H9 (cell line): ENCODE results near the gene FHIP2A. TPM values are rescaled to one million over a fixed set of nuclear protein-coding genes. Genes with fewer than 3 reads are reported as not detected.

Experiments used
- DNase-seq: peaks from one replicate; pipeline ENCODE4 v3.0.0-alpha.2; 2017
- H2AFZ ChIP-seq: one replicate; pipeline ENCODE4 v1.6.1; 2013; ENCODE audit warnings: mild to moderate bottlenecking, low read length, control low read depth, moderate library complexity
- H2AK5ac ChIP-seq: 2 replicates; pipeline ENCODE4 v1.6.1; 2013; ENCODE audit warnings: low read length, control low read depth, mixed read lengths; ENCODE audit not compliant: insufficient read length
- H2BK120ac ChIP-seq: one replicate; pipeline ENCODE4 v1.6.1; 2013; ENCODE audit warnings: low read depth, mild to moderate bottlenecking, low read length, control low read depth, inconsistent platforms; ENCODE audit not compliant: poor library complexity, severe bottlenecking
- H2BK12ac ChIP-seq: 2 replicates; pipeline ENCODE4 v1.6.1; 2013; ENCODE audit warnings: low read length, control low read depth, mixed read lengths, low read depth; ENCODE audit not compliant: insufficient read length
- H2BK15ac ChIP-seq: 2 replicates; pipeline ENCODE4 v1.6.1; 2013; ENCODE audit warnings: low read depth, low read length, control low read depth
- H2BK20ac ChIP-seq: one replicate; pipeline ENCODE4 v1.6.1; 2013; ENCODE audit warnings: low read depth, mild to moderate bottlenecking, low read length, control low read depth, inconsistent platforms; ENCODE audit not compliant: poor library complexity, severe bottlenecking
- H2BK5ac ChIP-seq: 2 replicates; pipeline ENCODE4 v1.6.1; 2013; ENCODE audit warnings: low read length, control low read depth, mixed read lengths; ENCODE audit not compliant: insufficient read length
- H3K14ac ChIP-seq: 2 replicates; pipeline ENCODE4 v1.6.1; 2013; ENCODE audit warnings: low read length, control low read depth; ENCODE audit not compliant: insufficient read depth
- H3K18ac ChIP-seq: 2 replicates; pipeline ENCODE4 v1.6.1; 2013; ENCODE audit warnings: low read depth, mild to moderate bottlenecking, mixed read lengths, low read length, control low read depth; ENCODE audit not compliant: insufficient read length
- H3K23ac ChIP-seq: 2 replicates; pipeline ENCODE4 v1.6.1; 2013; ENCODE audit warnings: low read length, control low read depth, mixed read lengths, low read depth; ENCODE audit not compliant: insufficient read length
- H3K23me2 ChIP-seq: 2 replicates; pipeline ENCODE4 v1.6.1; 2013; ENCODE audit warnings: low read depth, mild to moderate bottlenecking, mixed read lengths, low read length, control low read depth; ENCODE audit not compliant: insufficient read length, poor library complexity, severe bottlenecking
- H3K27ac ChIP-seq: 2 replicates; pipeline ENCODE4 v1.5.1; 2013; ENCODE audit warnings: low read length, control low read depth, mixed read lengths, low read depth; ENCODE audit not compliant: insufficient read length
- H3K27me3 ChIP-seq: 2 replicates; pipeline ENCODE4 v1.6.1; 2013; ENCODE audit warnings: low read length, control low read depth, inconsistent platforms; ENCODE audit not compliant: insufficient read depth
- H3K4ac ChIP-seq: 2 replicates; pipeline ENCODE4 v1.6.1; 2013; ENCODE audit warnings: low read depth, mild to moderate bottlenecking, control low read depth, inconsistent platforms, low read length, moderate library complexity
- H3K4me1 ChIP-seq: 2 replicates; pipeline ENCODE4 v1.6.1; 2013; ENCODE audit warnings: low read length, control low read depth, inconsistent platforms; ENCODE audit not compliant: insufficient read depth
- H3K4me2 ChIP-seq: 2 replicates; pipeline ENCODE4 v1.6.1; 2013; ENCODE audit warnings: low read length, control low read depth, mixed read lengths; ENCODE audit not compliant: insufficient read length, insufficient read depth
- H3K56ac ChIP-seq: 2 replicates; pipeline ENCODE4 v1.6.1; 2013; ENCODE audit warnings: low read depth, mild to moderate bottlenecking, mixed read lengths, low read length, control low read depth; ENCODE audit not compliant: insufficient read length
- H3K79me1 ChIP-seq: 2 replicates; pipeline ENCODE4 v1.6.1; 2013; ENCODE audit warnings: low read depth, mild to moderate bottlenecking, moderate library complexity, low read length, control low read depth, inconsistent platforms; ENCODE audit not compliant: insufficient read depth, poor library complexity, severe bottlenecking
- H3K79me2 ChIP-seq: 2 replicates; pipeline ENCODE4 v1.6.1; 2013; ENCODE audit warnings: low read length, control low read depth, inconsistent platforms; ENCODE audit not compliant: insufficient read depth
- H3K9ac ChIP-seq: 2 replicates; pipeline ENCODE4 v1.6.1; 2013; ENCODE audit warnings: low read length, control low read depth, mixed read lengths; ENCODE audit not compliant: insufficient read length; ENCODE audit errors: extremely low read depth
- H3K9me3 ChIP-seq: one replicate; pipeline ENCODE4 v1.6.1; 2013; ENCODE audit warnings: low read depth, low read length, inconsistent platforms; ENCODE audit not compliant: control insufficient read depth
- H3T11ph ChIP-seq: one replicate; pipeline ENCODE4 v1.6.1; 2013; ENCODE audit warnings: mild to moderate bottlenecking, low read length, control low read depth, inconsistent platforms
- H4K20me1 ChIP-seq: one replicate; pipeline ENCODE4 v1.6.1; 2013; ENCODE audit not compliant: control insufficient read depth, insufficient read length, insufficient read depth
- H4K5ac ChIP-seq: 2 replicates; pipeline ENCODE4 v1.6.1; 2013; ENCODE audit warnings: low read depth, mild to moderate bottlenecking, mixed read lengths, low read length, control low read depth; ENCODE audit not compliant: insufficient read length
- H4K8ac ChIP-seq: replicated peaks from 2 replicates; pipeline ENCODE4 v1.6.1; 2013; ENCODE audit warnings: low read length, control low read depth, mixed read lengths, low read depth; ENCODE audit not compliant: insufficient read length
- H4K91ac ChIP-seq: 2 replicates; pipeline ENCODE4 v1.6.1; 2013; ENCODE audit warnings: low read depth, mild to moderate bottlenecking, moderate library complexity, mixed read lengths, low read length, control low read depth; ENCODE audit not compliant: insufficient read length
- H3K27ac Mint-ChIP-seq, 3 experiments: 2 replicates in 2 of 3; 3 replicates in 1 of 3; pipeline ENCODE4 v1.8.0; 2020 to 2021; ENCODE audit warnings: mixed read lengths in 3 of 3, mild to moderate bottlenecking in 1 of 3, moderate library complexity in 1 of 3
- H3K27me3 Mint-ChIP-seq: 2 replicates; pipeline ENCODE4 v1.8.0; 2021; ENCODE audit warnings: low read depth, mild to moderate bottlenecking, moderate library complexity, mixed read lengths
- H3K36me3 Mint-ChIP-seq, 3 experiments: 2 replicates in 2 of 3; 3 replicates in 1 of 3; pipeline ENCODE4 v1.8.0; 2020 to 2021; ENCODE audit warnings: low read depth in 3 of 3, mixed read lengths in 3 of 3; ENCODE audit not compliant: insufficient read depth in 1 of 3
- H3K4me1 Mint-ChIP-seq, 2 experiments: 2 replicates each; pipeline ENCODE4 v1.8.0; 2020; ENCODE audit warnings: mixed read lengths in 2 of 2
- H3K4me3 Mint-ChIP-seq, 2 experiments: 2 replicates in 1 of 2; 3 replicates in 1 of 2; pipeline ENCODE4 v1.8.0; 2020 to 2021; ENCODE audit warnings: mild to moderate bottlenecking in 2 of 2, mixed read lengths in 2 of 2, moderate library complexity in 1 of 2
- H3K9me3 Mint-ChIP-seq, 2 experiments: 2 replicates in 1 of 2; 3 replicates in 1 of 2; pipeline ENCODE4 v1.8.0; 2020; ENCODE audit warnings: mild to moderate bottlenecking in 2 of 2, mixed read lengths in 2 of 2, moderate library complexity in 1 of 2
- CTCF ChIP-seq: fragments of 200-600 bp; sonication (generic); conservative IDR thresholded peaks from 3 replicates; pipeline ENCODE4 v1.8.0; 2021; ENCODE audit warnings: antibody characterized with exemption, mild to moderate bottlenecking
- WGBS: extraction: QIAGEN DNeasy Blood & Tissue Kit; methylation state at CpG from one replicate; pipeline ENCODE4 v1.1.7; 2013; ENCODE audit warnings: missing lambda C conversion rate, low lambda C conversion rate, mixed read lengths; ENCODE audit not compliant: insufficient read length; ENCODE audit errors: extremely low coverage; 5-methylcytosine and 5-hydroxymethylcytosine counted together
- total RNA-seq: library from RNA; stranded (reverse); gene quantifications from 2 replicates; pipeline ENCODE4 v1.2.1, GENCODE V29; 2021

FHIP2A gene
- total RNA-seq, 1 experiment from 2014 or later, result 14.8 TPM

DNA sequence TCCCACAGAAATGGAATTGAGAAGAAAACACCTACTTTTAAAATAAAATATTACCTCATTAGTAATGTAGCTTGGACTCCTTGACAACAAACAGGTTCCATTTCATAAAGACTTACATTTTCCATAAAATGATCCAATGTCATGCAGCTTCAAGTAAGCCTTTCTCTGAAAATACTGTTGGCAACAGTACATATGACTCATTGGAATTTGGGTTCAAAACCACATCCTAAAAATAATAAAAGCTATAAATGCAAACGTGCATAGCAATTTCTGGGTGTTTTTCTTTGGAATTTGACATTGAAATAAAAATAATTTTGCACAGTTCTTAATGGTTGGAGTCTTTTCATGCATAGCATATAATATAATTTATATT, 47.9 kb downstream of the FHIP2A start:
- Mint-ChIP-seq H3K4me3 (no peak overlapping the region), H3K4me1 (no peaks in the 10 kb centered on the region), H3K27me3 (no peaks in the 10 kb centered on the region), H3K9me3 (no peaks in the 10 kb centered on the region), H3K36me3 (peaks cover 4 to 11% (median 10%) of the 10 kb centered on the region in 3 experiments; a peak in 5 of 7 replicates), H3K27ac (no peak overlapping the region)
- H3K79me1 ChIP-seq, result no peaks in the 10 kb centered on the region
- no peak overlapping the region for H3K56ac ChIP-seq
- H3T11ph ChIP-seq, result no peak overlapping the region
- no peak overlapping the region for H2BK12ac ChIP-seq
- no peak overlapping the region for H3K4ac ChIP-seq
- WGBS, result no CpG with 5 or more reads among the region's 1 CpG
- H4K91ac ChIP-seq, result no peak overlapping the region
- no peak for TF ChIP-seq CTCF
- H4K5ac ChIP-seq, result no peak overlapping the region
- no peak overlapping the region for H3K23ac ChIP-seq
- H4K8ac ChIP-seq, result no peak overlapping the region
- no peak for DNase-seq
- no peaks in the 10 kb centered on the region for H3K27me3 ChIP-seq
- no peak overlapping the region for H3K18ac ChIP-seq
- H2BK120ac ChIP-seq, result no peak overlapping the region
- H2AFZ ChIP-seq, result no peak overlapping the region
- H2BK15ac ChIP-seq, result no peak overlapping the region
- no peaks in the 10 kb centered on the region for H3K79me2 ChIP-seq
- no peak overlapping the region for H2BK20ac ChIP-seq
- no peak overlapping the region for H2BK5ac ChIP-seq
- H3K23me2 ChIP-seq, result no peaks in the 10 kb centered on the region
- no peak overlapping the region for H3K27ac ChIP-seq
- H3K9me3 ChIP-seq, result no peaks in the 10 kb centered on the region
- no peaks in the 10 kb centered on the region for H4K20me1 ChIP-seq
- no peak overlapping the region for H3K14ac ChIP-seq
- no peak overlapping the region for H2AK5ac ChIP-seq
- no peak overlapping the region for H3K9ac ChIP-seq
- no peak overlapping the region for H3K4me2 ChIP-seq
- H3K4me1 ChIP-seq, result no peaks in the 10 kb centered on the region
